ENCODE data around the gene CMTM3. TPM values are rescaled to one million over a fixed set of nuclear protein-coding genes. Genes with fewer than 3 reads are reported as not detected.

Gene CMTM3
- total RNA-seq, 1 experiment from 2014 or later = 12.8 TPM

DNA sequence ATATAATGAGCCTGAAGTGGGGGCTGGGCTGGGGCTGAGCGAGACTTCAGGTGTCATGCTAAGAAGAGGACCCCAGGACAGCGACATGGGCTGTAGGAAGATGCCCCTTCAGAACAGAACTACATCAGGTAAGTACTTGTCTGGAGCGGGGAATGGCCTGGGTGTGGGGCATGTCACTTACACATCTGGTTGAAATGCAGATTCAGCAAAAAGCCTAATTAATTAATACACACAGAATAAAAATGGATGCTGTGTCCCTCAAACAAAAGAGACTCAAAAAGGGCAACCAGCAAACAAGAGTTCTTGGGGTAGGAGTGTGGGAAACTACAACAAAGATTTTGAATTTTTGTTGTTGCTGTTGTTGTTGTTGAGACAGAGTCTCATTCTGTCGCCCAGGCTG, 13.5 kb upstream of the CMTM3 start:
- H3K9me3 ChIP-seq (ENCODE audit: control insufficient read depth in 1 of 2, insufficient read depth in 1 of 2, low read depth in 1 of 2, low read length in 2 of 2) = no peaks in the 10 kb centered on the region
- no TSS peak for BruUV-seq (replicated peaks)
- no peaks in the 10 kb centered on the region for H3K4me1 ChIP-seq (ENCODE audit: control insufficient read depth in 1 of 2, insufficient read depth in 2 of 2, low read length in 2 of 2)
- H3K9me2 ChIP-seq (ENCODE audit: insufficient read depth) = no peaks in the 10 kb centered on the region
- H4K20me1 ChIP-seq (ENCODE audit: insufficient read depth) = no peaks in the 10 kb centered on the region
- no peaks in the 10 kb centered on the region for H3K36me3 ChIP-seq (ENCODE audit: control insufficient read depth in 1 of 2, insufficient read depth in 2 of 2, low read length in 2 of 2)
- H3K79me2 ChIP-seq (ENCODE audit: insufficient read depth, low read length) = no peaks in the 10 kb centered on the region
- RAD21 ChIA-PET (ENCODE audit: low non-redundant PET in 1 of 2, low total read pairs in 2 of 2, uncharacterized antibody in 2 of 2, unreplicated experiment in 2 of 2) = no interaction called here
- no peak overlapping the region for H3K27ac ChIP-seq (ENCODE audit: low read depth, low read length)
- DNase-seq (ENCODE audit: low read depth, low spot score) = no peak
- no peak overlapping the region for H3K4me2 ChIP-seq (ENCODE audit: low read length)
- ATAC-seq = no peak
- TF ChIP-seq EGR1 (IDR thresholded peaks at IDR 0.05; ENCODE audit: low read depth) = no peak
- no peak for TF ChIP-seq EZH2 (IDR thresholded peaks at IDR 0.05)
- TF ChIP-seq POLR2A (IDR thresholded peaks at IDR 0.05; ENCODE audit: borderline replicate concordance, extremely low read depth, insufficient read depth, insufficient read length) = no peak
- no peak for TF ChIP-seq ZNF274 (IDR thresholded peaks at IDR 0.05; ENCODE audit: low read depth, low read length)
- TF ChIP-seq ZFX (IDR thresholded peaks at IDR 0.05) = no peak
- no peak for TF ChIP-seq TCF7L2 (IDR thresholded peaks at IDR 0.05; ENCODE audit: borderline replicate concordance, extremely low read depth, insufficient read depth, insufficient read length)
- no peak for TF ChIP-seq FOSL1 (IDR thresholded peaks at IDR 0.05; ENCODE audit: low read depth)
- TF ChIP-seq, protein P1, sequence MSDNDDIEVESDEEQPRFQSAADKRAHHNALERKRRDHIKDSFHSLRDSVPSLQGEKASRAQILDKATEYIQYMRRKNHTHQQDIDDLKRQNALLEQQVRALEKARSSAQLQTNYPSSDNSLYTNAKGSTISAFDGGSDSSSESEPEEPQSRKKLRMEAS (IDR thresholded peaks at IDR 0.05) = no peak
- TF ChIP-seq RAD21 (IDR thresholded peaks at IDR 0.05; ENCODE audit: low read depth) = no peak
- TF ChIP-seq SRF (IDR thresholded peaks at IDR 0.05; ENCODE audit: low read depth) = no peak
- no peak for TF ChIP-seq POLR2AphosphoS5 (IDR thresholded peaks at IDR 0.05; ENCODE audit: low read depth, low read length)
- no peak for TF ChIP-seq CBX3 (IDR thresholded peaks at IDR 0.05; ENCODE audit: low read depth)
- TF ChIP-seq SIN3A (IDR thresholded peaks at IDR 0.05; ENCODE audit: low read depth) = no peak
- TF ChIP-seq CEBPB (IDR thresholded peaks at IDR 0.05; ENCODE audit: low read depth) = no peak
- TF ChIP-seq ELF1 (IDR thresholded peaks at IDR 0.05; ENCODE audit: borderline replicate concordance, low read depth) = no peak
- TF ChIP-seq, protein P2, sequence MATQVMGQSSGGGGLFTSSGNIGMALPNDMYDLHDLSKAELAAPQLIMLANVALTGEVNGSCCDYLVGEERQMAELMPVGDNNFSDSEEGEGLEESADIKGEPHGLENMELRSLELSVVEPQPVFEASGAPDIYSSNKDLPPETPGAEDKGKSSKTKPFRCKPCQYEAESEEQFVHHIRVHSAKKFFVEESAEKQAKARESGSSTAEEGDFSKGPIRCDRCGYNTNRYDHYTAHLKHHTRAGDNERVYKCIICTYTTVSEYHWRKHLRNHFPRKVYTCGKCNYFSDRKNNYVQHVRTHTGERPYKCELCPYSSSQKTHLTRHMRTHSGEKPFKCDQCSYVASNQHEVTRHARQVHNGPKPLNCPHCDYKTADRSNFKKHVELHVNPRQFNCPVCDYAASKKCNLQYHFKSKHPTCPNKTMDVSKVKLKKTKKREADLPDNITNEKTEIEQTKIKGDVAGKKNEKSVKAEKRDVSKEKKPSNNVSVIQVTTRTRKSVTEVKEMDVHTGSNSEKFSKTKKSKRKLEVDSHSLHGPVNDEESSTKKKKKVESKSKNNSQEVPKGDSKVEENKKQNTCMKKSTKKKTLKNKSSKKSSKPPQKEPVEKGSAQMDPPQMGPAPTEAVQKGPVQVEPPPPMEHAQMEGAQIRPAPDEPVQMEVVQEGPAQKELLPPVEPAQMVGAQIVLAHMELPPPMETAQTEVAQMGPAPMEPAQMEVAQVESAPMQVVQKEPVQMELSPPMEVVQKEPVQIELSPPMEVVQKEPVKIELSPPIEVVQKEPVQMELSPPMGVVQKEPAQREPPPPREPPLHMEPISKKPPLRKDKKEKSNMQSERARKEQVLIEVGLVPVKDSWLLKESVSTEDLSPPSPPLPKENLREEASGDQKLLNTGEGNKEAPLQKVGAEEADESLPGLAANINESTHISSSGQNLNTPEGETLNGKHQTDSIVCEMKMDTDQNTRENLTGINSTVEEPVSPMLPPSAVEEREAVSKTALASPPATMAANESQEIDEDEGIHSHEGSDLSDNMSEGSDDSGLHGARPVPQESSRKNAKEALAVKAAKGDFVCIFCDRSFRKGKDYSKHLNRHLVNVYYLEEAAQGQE (IDR thresholded peaks at IDR 0.05; ENCODE audit: low read depth) = no peak
- intact Hi-C loops (cut with micrococcal nuclease) = no loop called here
- no peaks in the 10 kb centered on the region for H3K27me3 ChIP-seq (ENCODE audit: insufficient read depth, low read length)
- CTCF ChIA-PET = no interaction called here
- POLR2A ChIA-PET = no interaction called here
- no peak overlapping the region for H2AFZ ChIP-seq (ENCODE audit: low read depth, low read length, poor library complexity, severe bottlenecking)
- H3K4me3 ChIP-seq (replicated peaks in 1 of 2; ENCODE audit: low read depth in 1 of 2, low read length in 2 of 2) = no peak overlapping the region
- H3K9ac ChIP-seq (ENCODE audit: low read length) = no peak overlapping the region

Measured in HCT116 (cell line).